Parathyroid adenoma (tissue), 2 donors: Measurements from ENCODE around the gene RAB19.

ENCODE experiments used
- H2AFZ ChIP-seq: fragments of 300-600 bp; sonication (generic); one replicate; pipeline ENCODE4 v1.7.0; 2017; ENCODE audit warnings: antibody characterized with exemption, mild to moderate bottlenecking
- H3K27ac ChIP-seq: fragments of 300-600 bp; sonication (generic); one replicate; pipeline ENCODE4 v1.7.0; 2017
- H3K27me3 ChIP-seq: fragments of 300-600 bp; sonication (generic); one replicate; pipeline ENCODE4 v1.7.0; 2017; ENCODE audit warnings: low read length; ENCODE audit not compliant: control insufficient read depth, insufficient read depth
- H3K36me3 ChIP-seq: fragments of 300-600 bp; sonication (generic); one replicate; pipeline ENCODE4 v1.7.0; 2017; ENCODE audit warnings: low read length; ENCODE audit not compliant: control insufficient read depth, insufficient read depth
- H3K4me1 ChIP-seq: fragments of 300-600 bp; sonication (generic); one replicate; pipeline ENCODE4 v1.7.0; 2017; ENCODE audit warnings: control low read depth
- H3K4me2 ChIP-seq: fragments of 300-600 bp; sonication (generic); one replicate; pipeline ENCODE4 v1.7.0; 2017; ENCODE audit warnings: low read length
- H3K4me3 ChIP-seq: fragments of 300-600 bp; sonication (generic); one replicate; pipeline ENCODE4 v1.7.0; 2017; ENCODE audit warnings: low read depth, low read length
- H3K79me2 ChIP-seq: fragments of 300-600 bp; sonication (generic); one replicate; pipeline ENCODE4 v1.7.0; 2017; ENCODE audit warnings: control low read depth
- H3K9ac ChIP-seq: fragments of 300-600 bp; sonication (generic); one replicate; pipeline ENCODE4 v1.7.0; 2017; ENCODE audit warnings: mild to moderate bottlenecking
- H3K9me3 ChIP-seq: fragments of 300-600 bp; sonication (generic); one replicate; pipeline ENCODE4 v1.7.0; 2017; ENCODE audit warnings: low read length; ENCODE audit not compliant: control insufficient read depth
- TF ChIP-seq, protein P1 (sequence below): fragments of 300-600 bp; sonication (generic); IDR thresholded peaks from one replicate; pipeline ENCODE4 v1.7.0; 2017; ENCODE audit warnings: antibody characterized with exemption, mild to moderate bottlenecking
- donor health status: primary hyperparathyroidism.

RAB19 gene

DNA sequence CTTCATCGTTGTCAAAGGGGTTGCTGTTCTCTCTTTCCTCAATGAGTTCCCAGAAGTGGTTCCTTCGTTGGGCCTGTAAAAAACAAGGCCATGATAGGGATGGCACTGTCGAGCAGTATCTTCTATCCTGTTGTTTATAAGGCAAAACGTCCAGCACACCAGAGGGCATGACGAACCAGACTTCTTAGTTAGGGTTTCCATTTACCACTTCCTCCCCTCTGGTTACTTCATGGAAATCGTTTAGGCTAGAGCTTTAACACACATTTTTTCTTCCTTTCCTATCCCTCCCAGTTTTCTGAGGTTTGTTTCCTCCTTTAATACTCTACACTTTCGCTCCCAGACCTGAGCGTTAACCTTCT is 50.8 kb downstream of the RAB19 start:
- Histone ChIP-seq H3K4me1 (peaks cover 23% of the 10 kb centered on the region), H3K36me3 (no peaks in the 10 kb centered on the region), H3K27ac (no peak overlapping the region), H3K9ac (no peak overlapping the region), H3K27me3 (no peaks in the 10 kb centered on the region), H3K4me2 (no peak overlapping the region), H3K9me3 (no peaks in the 10 kb centered on the region), H2AFZ (no peak overlapping the region), H3K79me2 (peaks cover 8% of the 10 kb centered on the region), H3K4me3 (no peak overlapping the region)
- TF ChIP-seq, protein P1, sequence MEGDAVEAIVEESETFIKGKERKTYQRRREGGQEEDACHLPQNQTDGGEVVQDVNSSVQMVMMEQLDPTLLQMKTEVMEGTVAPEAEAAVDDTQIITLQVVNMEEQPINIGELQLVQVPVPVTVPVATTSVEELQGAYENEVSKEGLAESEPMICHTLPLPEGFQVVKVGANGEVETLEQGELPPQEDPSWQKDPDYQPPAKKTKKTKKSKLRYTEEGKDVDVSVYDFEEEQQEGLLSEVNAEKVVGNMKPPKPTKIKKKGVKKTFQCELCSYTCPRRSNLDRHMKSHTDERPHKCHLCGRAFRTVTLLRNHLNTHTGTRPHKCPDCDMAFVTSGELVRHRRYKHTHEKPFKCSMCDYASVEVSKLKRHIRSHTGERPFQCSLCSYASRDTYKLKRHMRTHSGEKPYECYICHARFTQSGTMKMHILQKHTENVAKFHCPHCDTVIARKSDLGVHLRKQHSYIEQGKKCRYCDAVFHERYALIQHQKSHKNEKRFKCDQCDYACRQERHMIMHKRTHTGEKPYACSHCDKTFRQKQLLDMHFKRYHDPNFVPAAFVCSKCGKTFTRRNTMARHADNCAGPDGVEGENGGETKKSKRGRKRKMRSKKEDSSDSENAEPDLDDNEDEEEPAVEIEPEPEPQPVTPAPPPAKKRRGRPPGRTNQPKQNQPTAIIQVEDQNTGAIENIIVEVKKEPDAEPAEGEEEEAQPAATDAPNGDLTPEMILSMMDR = no peak

DNA sequence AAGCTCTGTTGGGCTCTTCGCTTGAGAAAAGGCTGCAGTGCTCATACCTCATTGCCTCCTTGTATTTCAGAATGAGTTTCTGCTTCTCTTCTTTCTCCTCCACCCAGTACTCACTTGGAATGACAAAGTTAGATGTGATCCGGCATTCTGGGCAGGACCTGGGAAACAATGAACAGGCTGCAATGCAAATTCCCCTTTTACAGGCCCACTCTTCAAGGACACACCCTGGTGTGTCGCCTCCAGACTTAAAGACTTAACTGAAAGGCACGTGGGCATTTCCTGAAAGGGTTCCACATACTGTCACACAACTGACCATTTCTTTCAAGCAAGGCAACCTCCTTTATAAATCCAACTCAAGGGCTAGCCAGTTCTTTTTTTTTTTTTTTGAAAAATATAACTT is 51.9 kb downstream of the RAB19 start:
- Histone ChIP-seq H3K4me1 (peaks cover 12% of the 10 kb centered on the region), H3K27me3 (no peaks in the 10 kb centered on the region), H2AFZ (no peak overlapping the region), H3K27ac (no peak overlapping the region), H3K9ac (no peak overlapping the region), H3K36me3 (no peaks in the 10 kb centered on the region), H3K4me3 (no peak overlapping the region), H3K9me3 (no peaks in the 10 kb centered on the region), H3K4me2 (no peak overlapping the region), H3K79me2 (peaks cover 11% of the 10 kb centered on the region)
- TF ChIP-seq, protein P1 = no peak

DNA sequence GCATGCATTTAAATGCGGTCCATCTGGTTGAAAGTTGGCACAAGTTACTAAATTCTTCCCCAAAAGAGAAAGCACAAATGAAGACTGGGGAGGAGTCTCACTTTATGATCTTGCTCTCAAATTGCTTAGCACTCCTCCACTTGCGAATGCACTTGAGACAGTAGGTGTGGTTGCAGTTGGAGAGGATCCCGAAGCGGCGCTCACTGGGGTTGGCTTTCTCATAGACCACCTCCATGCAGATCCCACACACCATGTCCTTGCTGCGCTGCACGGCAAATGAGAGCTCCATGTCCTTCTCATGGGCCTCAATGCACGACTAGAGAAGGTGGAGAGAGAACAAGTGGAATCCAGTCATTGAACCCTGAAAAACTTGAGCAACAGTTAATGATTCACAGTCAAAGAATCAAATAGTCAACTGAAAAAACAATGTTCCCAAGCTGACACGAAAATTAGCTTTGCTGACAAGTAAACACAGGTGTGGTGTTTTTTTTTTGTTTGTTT is 52.7 kb downstream of the RAB19 start:
- H2AFZ ChIP-seq = no peak overlapping the region
- no peak overlapping the region for H3K4me2 ChIP-seq
- no peak overlapping the region for H3K4me3 ChIP-seq
- peaks cover 4% of the 10 kb centered on the region for H3K4me1 ChIP-seq
- peaks cover 18% of the 10 kb centered on the region for H3K79me2 ChIP-seq
- no peak overlapping the region for H3K27ac ChIP-seq
- H3K9me3 ChIP-seq = no peaks in the 10 kb centered on the region
- no peaks in the 10 kb centered on the region for H3K27me3 ChIP-seq
- H3K36me3 ChIP-seq = no peaks in the 10 kb centered on the region
- TF ChIP-seq, protein P1 = no peak
- H3K9ac ChIP-seq = no peak overlapping the region

DNA sequence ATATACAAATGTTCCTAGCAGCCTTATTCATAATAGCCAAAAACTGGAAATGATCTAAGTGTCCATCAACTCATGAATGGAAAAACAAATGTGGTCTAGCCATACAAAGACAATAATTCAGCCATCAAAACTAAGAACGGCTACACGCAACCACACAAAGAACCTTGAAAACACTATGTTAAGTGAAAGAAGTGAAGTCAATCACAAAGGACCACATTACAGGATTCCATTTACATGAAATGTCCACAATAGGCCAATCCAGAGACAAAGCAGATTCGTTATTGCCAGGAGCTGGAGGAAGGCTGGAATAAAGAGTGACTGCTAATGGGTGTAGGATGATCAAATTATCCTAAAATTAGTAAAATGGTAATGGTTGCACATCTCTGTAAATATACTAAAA is 54.3 kb downstream of the RAB19 start:
- Histone ChIP-seq H3K36me3 (no peaks in the 10 kb centered on the region), H3K4me3 (no peak overlapping the region), H3K27me3 (no peaks in the 10 kb centered on the region), H3K27ac (no peak overlapping the region), H3K9me3 (no peaks in the 10 kb centered on the region), H3K4me1 (no peaks in the 10 kb centered on the region), H3K79me2 (peaks cover 32% of the 10 kb centered on the region), H2AFZ (no peak overlapping the region), H3K4me2 (no peak overlapping the region), H3K9ac (no peak overlapping the region)
- TF ChIP-seq, protein P1 = no peak

DNA sequence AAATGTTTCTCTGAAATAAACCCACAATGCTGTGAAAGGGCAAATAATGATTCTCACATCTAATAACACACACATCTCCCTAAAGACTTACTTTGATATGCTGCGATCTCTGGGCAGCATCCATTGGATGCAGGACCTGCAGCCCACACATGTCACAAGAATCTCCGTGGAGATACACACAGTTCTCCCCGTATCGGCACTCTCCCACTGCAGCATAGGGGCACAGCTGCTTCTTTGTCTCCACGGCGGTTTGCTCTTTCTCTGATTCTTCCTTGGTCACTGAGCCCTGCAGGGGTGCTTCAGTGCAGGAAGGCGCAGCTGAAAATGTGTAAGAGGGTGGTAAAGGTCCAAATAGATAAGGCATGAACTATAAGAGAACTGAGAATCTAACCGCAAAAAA is 55.1 kb downstream of the RAB19 start:
- Histone ChIP-seq H2AFZ (no peak overlapping the region), H3K27ac (no peak overlapping the region), H3K27me3 (no peaks in the 10 kb centered on the region), H3K9ac (no peak overlapping the region), H3K79me2 (peaks cover 37% of the 10 kb centered on the region), H3K36me3 (no peaks in the 10 kb centered on the region), H3K4me1 (no peaks in the 10 kb centered on the region), H3K4me2 (no peak overlapping the region), H3K4me3 (no peak overlapping the region), H3K9me3 (no peaks in the 10 kb centered on the region)
- TF ChIP-seq, protein P1 = no peak
